K562 (cell line): ENCODE results near the gene TMEFF2. TPM values are rescaled to one million over a fixed set of nuclear protein-coding genes. Genes with fewer than 3 reads are reported as not detected.

ENCODE experiments used
- ATF1 ChIP-seq, 2 experiments: fragments of 450-650 bp in 1 of 2; IDR thresholded peaks; 2 replicates each; pipeline ENCODE4 v1.6.1; 2016; ENCODE audit warnings: missing compliant biosample characterization in 1 of 2, missing genetic modification characterization in 1 of 2
- ETS2 ChIP-seq: IDR thresholded peaks from 2 replicates; pipeline ENCODE4 v1.6.1; 2016; ENCODE audit warnings: borderline replicate concordance, missing genetic modification characterization, mild to moderate bottlenecking, moderate library complexity, missing compliant biosample characterization; ENCODE audit not compliant: poor library complexity, severe bottlenecking
- MAFF ChIP-seq: IDR thresholded peaks from 2 replicates; pipeline ENCODE4 v1.6.1; 2012; ENCODE audit warnings: low read length, improper control_type of control experiment
- RB1 ChIP-seq: fragments of 450-650 bp; IDR thresholded peaks from 2 replicates; pipeline ENCODE4 v1.6.1; 2017; ENCODE audit warnings: low read depth, mild to moderate bottlenecking
- RFX5 ChIP-seq: IDR thresholded peaks from 2 replicates; pipeline ENCODE4 v1.6.1; 2011; ENCODE audit warnings: low read depth, mild to moderate bottlenecking, improper control_type of control experiment, low read length
- RNF2 ChIP-seq: sonication (generic); IDR thresholded peaks from 2 replicates; pipeline ENCODE4 v1.6.1; 2016
- SMARCB1 ChIP-seq: IDR thresholded peaks from 2 replicates; pipeline ENCODE4 v1.6.1; 2011; ENCODE audit warnings: improper control_type of control experiment, low read depth; ENCODE audit not compliant: insufficient read length
- TAF15 ChIP-seq: fragments of 200-400 bp; formaldehyde crosslinking; IDR thresholded peaks from 2 replicates; pipeline ENCODE4 v1.6.1; 2017; ENCODE audit warnings: mild to moderate bottlenecking, low read depth, low read length, moderate library complexity
- TEAD1 ChIP-seq, 2 experiments: fragments of 450-650 bp in 1 of 2; sonication (generic) in 1 of 2; formaldehyde crosslinking; IDR thresholded peaks; 2 replicates each; pipeline versions ENCODE4 v1.4.0 to v1.8.0; 2020 to 2022; ENCODE audit warnings: mild to moderate bottlenecking in 2 of 2, missing genetic modification reagents in 1 of 2
- TRIM24 ChIP-seq, 2 experiments: fragments of 450-650 bp; IDR thresholded peaks; 2 replicates each; pipeline ENCODE4 v1.6.1; 2016
- TRIM28 ChIP-seq: fragments of 450-650 bp; IDR thresholded peaks from 2 replicates; pipeline ENCODE4 v1.6.1; 2017
- ZNF134 ChIP-seq: fragments of 250-450 bp; sonication (Bioruptor Pico); conservative IDR thresholded peaks from 2 replicates; pipeline ENCODE4 v1.4.0; 2020
- ZNF174 ChIP-seq: fragments of 250-450 bp; sonication (Bioruptor Pico); IDR thresholded peaks from 2 replicates; pipeline ENCODE4 v1.4.0; 2020; ENCODE audit warnings: mild to moderate bottlenecking
- polyA plus RNA-seq, 8 experiments: library from polyadenylated mRNA; depleted of rRNA in 4 of 8; stranded (reverse) in 5 of 8; unstranded in 3 of 8; fragments of >200 nt; fragmentation: Nextera tagmentation in 2 of 8; fragmentation: Illumina TruSeq in 1 of 8; extraction: Ambion mirVana in 2 of 8; extraction: Trizol in 1 of 8; gene quantifications; 2 replicates each; pipeline versions ENCODE4 v1.2.1 to v1.2.3, GENCODE V29; 2011 to 2014; ENCODE audit warnings: inconsistent platforms in 1 of 8, missing spikeins in 1 of 8
- total RNA-seq, 7 experiments: library from RNA; depleted of rRNA in 6 of 7; stranded (reverse); fragments of >200 nt in 6 of 7; fragmentation: Illumina TruSeq in 2 of 7; extraction: Trizol in 2 of 7; gene quantifications; 2 replicates each; pipeline versions ENCODE4 v1.2.1 to v1.2.3, GENCODE V29; 2011 to 2021; ENCODE audit warnings: low replicate concordance in 1 of 7
- TF ChIP-seq, protein P1 (sequence below): fragments of 450-650 bp; IDR thresholded peaks from 2 replicates; pipeline ENCODE4 v1.6.1; 2018; ENCODE audit warnings: mild to moderate bottlenecking, low read depth; ENCODE audit not compliant: partially characterized antibody
- TF ChIP-seq, protein P2 (sequence below), 2 experiments: fragments of 150-350 bp in 1 of 2; IDR thresholded peaks; 2 replicates each; pipeline ENCODE4 v1.6.1; 2012 to 2016; ENCODE audit warnings: low read depth in 2 of 2, low read length in 2 of 2, mild to moderate bottlenecking in 1 of 2, moderate library complexity in 1 of 2
- TF ChIP-seq, protein P3 (sequence below): IDR thresholded peaks from 3 replicates; pipeline ENCODE4 v1.6.1; 2011; ENCODE audit warnings: borderline replicate concordance, mild to moderate bottlenecking; ENCODE audit not compliant: insufficient read length, insufficient read depth
- TF ChIP-seq, protein P4 (sequence below): fragments of 250-450 bp; sonication (Bioruptor Pico); IDR thresholded peaks from 2 replicates; pipeline ENCODE4 v1.9.0; 2021; ENCODE audit warnings: mild to moderate bottlenecking, inconsistent platforms
- TF ChIP-seq, protein P5 (sequence below): sonication (generic); formaldehyde crosslinking; IDR thresholded peaks from 2 replicates; pipeline ENCODE4 v1.8.1; 2023; ENCODE audit warnings: mild to moderate bottlenecking, missing genetic modification reagents

TMEFF2 gene
- total and polyA plus RNA-seq, 9 of the 15 experiments (the other 6 are each of a cell fraction or from before 2014, with no cell fraction given): 1.4 TPM; not detected in 8

DNA sequence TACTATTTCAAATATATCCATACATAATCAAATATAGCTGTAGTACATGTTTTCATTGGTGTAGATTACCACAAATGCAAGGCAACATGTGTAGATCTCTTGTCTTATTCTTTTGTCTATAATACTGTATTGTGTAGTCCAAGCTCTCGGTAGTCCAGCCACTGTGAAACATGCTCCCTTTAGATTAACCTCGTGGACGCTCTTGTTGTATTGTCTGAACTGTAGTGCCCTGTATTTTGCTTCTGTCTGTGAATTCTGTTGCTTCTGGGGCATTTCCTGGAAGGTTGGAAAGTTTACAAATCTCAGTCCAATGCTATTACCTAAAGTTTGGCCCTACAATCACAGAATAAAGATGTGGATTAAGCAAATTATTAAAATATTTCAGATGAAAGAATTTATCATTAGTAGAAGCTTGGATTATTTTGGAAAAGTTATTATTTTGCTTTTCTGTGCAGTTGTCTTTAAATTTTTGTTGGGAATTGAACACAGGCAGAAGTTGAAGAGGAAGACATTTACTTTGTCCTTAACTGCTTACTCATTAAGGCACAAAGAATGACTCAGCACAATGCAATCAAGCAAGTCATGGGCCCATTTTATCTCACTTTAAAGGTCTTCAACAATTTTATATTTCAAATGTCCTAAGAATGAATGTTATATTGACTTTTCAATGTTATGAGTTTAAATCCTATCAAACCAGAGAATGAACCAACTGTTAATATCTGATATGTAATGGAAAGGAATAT is 244.4 kb downstream of the TMEFF2 start (continued):
- TF ChIP-seq, protein P1, sequence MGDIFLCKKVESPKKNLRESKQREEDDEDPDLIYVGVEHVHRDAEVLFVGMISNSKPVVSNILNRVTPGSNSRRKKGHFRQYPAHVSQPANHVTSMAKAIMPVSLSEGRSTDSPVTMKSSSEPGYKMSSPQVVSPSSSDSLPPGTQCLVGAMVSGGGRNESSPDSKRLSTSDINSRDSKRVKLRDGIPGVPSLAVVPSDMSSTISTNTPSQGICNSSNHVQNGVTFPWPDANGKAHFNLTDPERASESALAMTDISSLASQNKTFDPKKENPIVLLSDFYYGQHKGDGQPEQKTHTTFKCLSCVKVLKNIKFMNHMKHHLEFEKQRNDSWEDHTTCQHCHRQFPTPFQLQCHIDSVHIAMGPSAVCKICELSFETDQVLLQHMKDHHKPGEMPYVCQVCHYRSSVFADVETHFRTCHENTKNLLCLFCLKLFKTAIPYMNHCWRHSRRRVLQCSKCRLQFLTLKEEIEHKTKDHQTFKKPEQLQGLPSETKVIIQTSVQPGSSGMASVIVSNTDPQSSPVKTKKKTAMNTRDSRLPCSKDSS: no peak
- TF ChIP-seq ZNF134 (CRISPR knock-in tag): no peak
- TF ChIP-seq, protein P2, sequence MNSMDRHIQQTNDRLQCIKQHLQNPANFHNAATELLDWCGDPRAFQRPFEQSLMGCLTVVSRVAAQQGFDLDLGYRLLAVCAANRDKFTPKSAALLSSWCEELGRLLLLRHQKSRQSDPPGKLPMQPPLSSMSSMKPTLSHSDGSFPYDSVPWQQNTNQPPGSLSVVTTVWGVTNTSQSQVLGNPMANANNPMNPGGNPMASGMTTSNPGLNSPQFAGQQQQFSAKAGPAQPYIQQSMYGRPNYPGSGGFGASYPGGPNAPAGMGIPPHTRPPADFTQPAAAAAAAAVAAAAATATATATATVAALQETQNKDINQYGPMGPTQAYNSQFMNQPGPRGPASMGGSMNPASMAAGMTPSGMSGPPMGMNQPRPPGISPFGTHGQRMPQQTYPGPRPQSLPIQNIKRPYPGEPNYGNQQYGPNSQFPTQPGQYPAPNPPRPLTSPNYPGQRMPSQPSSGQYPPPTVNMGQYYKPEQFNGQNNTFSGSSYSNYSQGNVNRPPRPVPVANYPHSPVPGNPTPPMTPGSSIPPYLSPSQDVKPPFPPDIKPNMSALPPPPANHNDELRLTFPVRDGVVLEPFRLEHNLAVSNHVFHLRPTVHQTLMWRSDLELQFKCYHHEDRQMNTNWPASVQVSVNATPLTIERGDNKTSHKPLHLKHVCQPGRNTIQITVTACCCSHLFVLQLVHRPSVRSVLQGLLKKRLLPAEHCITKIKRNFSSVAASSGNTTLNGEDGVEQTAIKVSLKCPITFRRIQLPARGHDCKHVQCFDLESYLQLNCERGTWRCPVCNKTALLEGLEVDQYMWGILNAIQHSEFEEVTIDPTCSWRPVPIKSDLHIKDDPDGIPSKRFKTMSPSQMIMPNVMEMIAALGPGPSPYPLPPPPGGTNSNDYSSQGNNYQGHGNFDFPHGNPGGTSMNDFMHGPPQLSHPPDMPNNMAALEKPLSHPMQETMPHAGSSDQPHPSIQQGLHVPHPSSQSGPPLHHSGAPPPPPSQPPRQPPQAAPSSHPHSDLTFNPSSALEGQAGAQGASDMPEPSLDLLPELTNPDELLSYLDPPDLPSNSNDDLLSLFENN (IDR thresholded peaks at IDR 0.05; ENCODE audit: low read depth in 2 of 2, low read length in 2 of 2): no peak
- TF ChIP-seq RNF2: no peak
- TF ChIP-seq RB1: no peak
- TF ChIP-seq ZNF174: no peak
- TF ChIP-seq ATF1 (CRISPR knock-in tag; IDR thresholded peaks at IDR 0.05): no peak
- TF ChIP-seq ATF1 (tag; IDR thresholded peaks at IDR 0.05): no peak
- no peak for TF ChIP-seq ETS2 (tag)
- no peak for TF ChIP-seq TRIM28
- TF ChIP-seq, protein P3, sequence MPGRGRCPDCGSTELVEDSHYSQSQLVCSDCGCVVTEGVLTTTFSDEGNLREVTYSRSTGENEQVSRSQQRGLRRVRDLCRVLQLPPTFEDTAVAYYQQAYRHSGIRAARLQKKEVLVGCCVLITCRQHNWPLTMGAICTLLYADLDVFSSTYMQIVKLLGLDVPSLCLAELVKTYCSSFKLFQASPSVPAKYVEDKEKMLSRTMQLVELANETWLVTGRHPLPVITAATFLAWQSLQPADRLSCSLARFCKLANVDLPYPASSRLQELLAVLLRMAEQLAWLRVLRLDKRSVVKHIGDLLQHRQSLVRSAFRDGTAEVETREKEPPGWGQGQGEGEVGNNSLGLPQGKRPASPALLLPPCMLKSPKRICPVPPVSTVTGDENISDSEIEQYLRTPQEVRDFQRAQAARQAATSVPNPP: no peak
- TF ChIP-seq TAF15: no peak
- TF ChIP-seq SMARCB1: no peak
- peak; percentile 36 to 67; a peak in 3 of 4 replicates for TF ChIP-seq TRIM24 (IDR thresholded peaks at IDR 0.05)
- TF ChIP-seq, protein P4, sequence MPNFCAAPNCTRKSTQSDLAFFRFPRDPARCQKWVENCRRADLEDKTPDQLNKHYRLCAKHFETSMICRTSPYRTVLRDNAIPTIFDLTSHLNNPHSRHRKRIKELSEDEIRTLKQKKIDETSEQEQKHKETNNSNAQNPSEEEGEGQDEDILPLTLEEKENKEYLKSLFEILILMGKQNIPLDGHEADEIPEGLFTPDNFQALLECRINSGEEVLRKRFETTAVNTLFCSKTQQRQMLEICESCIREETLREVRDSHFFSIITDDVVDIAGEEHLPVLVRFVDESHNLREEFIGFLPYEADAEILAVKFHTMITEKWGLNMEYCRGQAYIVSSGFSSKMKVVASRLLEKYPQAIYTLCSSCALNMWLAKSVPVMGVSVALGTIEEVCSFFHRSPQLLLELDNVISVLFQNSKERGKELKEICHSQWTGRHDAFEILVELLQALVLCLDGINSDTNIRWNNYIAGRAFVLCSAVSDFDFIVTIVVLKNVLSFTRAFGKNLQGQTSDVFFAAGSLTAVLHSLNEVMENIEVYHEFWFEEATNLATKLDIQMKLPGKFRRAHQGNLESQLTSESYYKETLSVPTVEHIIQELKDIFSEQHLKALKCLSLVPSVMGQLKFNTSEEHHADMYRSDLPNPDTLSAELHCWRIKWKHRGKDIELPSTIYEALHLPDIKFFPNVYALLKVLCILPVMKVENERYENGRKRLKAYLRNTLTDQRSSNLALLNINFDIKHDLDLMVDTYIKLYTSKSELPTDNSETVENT: no peak
- TF ChIP-seq RFX5: no peak
- TF ChIP-seq, protein P5, sequence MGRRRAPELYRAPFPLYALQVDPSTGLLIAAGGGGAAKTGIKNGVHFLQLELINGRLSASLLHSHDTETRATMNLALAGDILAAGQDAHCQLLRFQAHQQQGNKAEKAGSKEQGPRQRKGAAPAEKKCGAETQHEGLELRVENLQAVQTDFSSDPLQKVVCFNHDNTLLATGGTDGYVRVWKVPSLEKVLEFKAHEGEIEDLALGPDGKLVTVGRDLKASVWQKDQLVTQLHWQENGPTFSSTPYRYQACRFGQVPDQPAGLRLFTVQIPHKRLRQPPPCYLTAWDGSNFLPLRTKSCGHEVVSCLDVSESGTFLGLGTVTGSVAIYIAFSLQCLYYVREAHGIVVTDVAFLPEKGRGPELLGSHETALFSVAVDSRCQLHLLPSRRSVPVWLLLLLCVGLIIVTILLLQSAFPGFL (CRISPR knock-in tag): no peak
- TF ChIP-seq TEAD1 (CRISPR knock-in tag; IDR thresholded peaks at IDR 0.05): no peak
- TF ChIP-seq MAFF: peak; percentile 99
